Measurements from ENCODE around the gene CAB39L. TPM values are rescaled to one million over a fixed set of nuclear protein-coding genes. Genes with fewer than 3 reads are reported as not detected.

CAB39L gene
- total RNA-seq (ENCODE audit: unreplicated experiment): 7.7 TPM
- long read RNA-seq, partial matches to known transcripts: 0 of 3 reads
- long read RNA-seq, other reads (novel, unspliced or antisense): 0 of 3 reads

DNA sequence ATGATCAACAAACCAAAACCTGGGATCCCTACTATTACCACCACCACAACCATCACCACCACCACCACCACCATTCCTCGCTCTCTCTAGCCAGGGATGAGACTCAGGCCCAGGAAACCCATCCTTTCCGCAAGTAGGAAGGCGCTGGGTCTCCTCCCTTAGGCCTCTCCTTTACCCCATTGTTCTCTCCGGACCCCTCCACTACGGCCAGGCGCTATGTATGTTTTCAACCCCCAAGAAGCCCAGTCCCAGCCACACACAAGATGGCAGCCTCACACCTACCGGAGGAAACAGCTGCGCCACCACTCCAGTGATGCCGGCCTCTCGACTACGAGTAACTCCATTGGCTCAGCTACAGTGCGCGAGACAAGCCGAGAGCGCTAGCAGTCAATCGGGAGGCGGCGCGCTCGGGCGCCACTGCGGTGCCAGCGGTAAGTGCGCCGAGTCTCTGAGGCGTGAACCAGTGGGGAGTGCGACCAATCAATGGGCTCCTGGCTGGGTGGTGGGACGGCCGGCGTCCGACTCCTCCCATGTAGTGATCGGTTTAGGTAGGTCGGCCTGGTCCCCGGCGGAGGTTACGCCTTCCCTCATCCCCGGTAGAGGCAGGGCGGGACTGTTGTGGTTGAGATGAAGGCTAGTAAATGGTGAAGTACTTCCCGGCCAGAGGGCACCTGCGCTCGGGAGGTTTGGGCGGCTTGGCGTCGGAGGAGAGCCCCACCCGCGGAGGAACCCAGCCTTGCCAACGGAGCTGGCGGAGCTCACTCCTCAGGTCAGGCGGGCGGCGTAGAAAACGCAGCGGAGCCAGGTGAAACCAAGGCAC lies at the start of gene CAB39L, which contains the start of gene SETDB2:
CAB39L (minus strand) TSS at position 361 of the 820 bp plus-strand sequence. CDS start 61,154 bp downstream, outside the sequence.
SETDB2 (plus strand) TSS at position 571 of the 820 bp plus-strand sequence. CDS start 7,620 bp downstream, outside the sequence.
- peak within 1 kb of the TSS; percentile 100 for H3K27ac Mint-ChIP-seq (ENCODE audit: unreplicated experiment)
- H3K36me3 Mint-ChIP-seq (ENCODE audit: unreplicated experiment): no peaks in the 10 kb centered on the region
- TF ChIP-seq, protein P1, sequence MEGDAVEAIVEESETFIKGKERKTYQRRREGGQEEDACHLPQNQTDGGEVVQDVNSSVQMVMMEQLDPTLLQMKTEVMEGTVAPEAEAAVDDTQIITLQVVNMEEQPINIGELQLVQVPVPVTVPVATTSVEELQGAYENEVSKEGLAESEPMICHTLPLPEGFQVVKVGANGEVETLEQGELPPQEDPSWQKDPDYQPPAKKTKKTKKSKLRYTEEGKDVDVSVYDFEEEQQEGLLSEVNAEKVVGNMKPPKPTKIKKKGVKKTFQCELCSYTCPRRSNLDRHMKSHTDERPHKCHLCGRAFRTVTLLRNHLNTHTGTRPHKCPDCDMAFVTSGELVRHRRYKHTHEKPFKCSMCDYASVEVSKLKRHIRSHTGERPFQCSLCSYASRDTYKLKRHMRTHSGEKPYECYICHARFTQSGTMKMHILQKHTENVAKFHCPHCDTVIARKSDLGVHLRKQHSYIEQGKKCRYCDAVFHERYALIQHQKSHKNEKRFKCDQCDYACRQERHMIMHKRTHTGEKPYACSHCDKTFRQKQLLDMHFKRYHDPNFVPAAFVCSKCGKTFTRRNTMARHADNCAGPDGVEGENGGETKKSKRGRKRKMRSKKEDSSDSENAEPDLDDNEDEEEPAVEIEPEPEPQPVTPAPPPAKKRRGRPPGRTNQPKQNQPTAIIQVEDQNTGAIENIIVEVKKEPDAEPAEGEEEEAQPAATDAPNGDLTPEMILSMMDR (IDR thresholded peaks at IDR 0.05; ENCODE audit: partially characterized antibody, unreplicated experiment): no peak

DNA sequence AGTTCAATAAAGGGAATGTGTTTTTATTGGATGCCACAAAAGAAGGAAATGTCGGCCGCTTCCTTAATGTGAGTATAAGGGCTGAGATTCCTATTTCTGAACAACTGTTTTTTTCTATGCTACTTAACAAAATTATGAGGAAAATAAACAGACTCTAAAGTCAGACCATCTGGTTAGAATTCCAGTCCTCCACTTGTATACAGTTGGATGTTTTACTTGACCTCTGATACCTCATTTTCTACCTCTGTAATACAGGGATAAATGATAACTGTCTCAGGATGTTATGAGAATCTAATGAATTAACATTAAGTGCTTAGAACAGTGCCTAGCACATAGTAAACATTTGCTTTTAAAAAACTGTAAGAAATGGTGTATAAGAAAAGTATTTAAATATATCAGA lies 44.7 kb upstream of the CAB39L start:
- TF ChIP-seq, protein P1 (IDR thresholded peaks at IDR 0.05; ENCODE audit: partially characterized antibody, unreplicated experiment): no peak

More for the DNA sequence above, at the start of gene CAB39L, which contains the start of gene SETDB2:
- DNase-seq: peak; percentile 97
- peak within 1 kb of the TSS; percentile 99 for H3K4me3 Mint-ChIP-seq (ENCODE audit: unreplicated experiment)
- H3K27me3 Mint-ChIP-seq (ENCODE audit: unreplicated experiment): peaks cover 8% of the 10 kb centered on the region
- peaks cover 3% of the 10 kb centered on the region for H3K4me1 Mint-ChIP-seq (ENCODE audit: low read depth, unreplicated experiment)
- H3K9me3 Mint-ChIP-seq (ENCODE audit: unreplicated experiment): peaks cover 9% of the 10 kb centered on the region

DNA sequence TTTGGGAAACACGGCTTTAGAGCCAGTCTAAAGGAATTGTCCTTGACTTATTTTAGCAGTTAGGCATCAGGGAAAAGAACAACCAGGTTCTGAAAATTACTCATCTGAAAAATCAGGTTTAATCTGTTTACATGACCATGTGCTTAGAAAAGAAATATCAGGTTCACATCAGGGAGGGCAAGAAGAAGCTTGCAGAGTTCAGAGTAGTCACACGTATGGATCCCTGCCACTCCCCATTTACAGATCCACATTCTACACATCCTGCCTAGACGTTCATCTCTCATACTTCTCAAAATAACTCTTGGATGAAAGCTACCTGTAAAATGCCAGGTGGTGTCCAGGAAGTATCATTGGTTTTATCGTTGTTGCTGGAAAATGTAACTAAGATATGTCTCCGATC lies 37.9 kb upstream of the CAB39L start:
- TF ChIP-seq, protein P1 (IDR thresholded peaks at IDR 0.05; ENCODE audit: partially characterized antibody, unreplicated experiment): no peak
- Mint-ChIP-seq H3K4me1 (ENCODE audit: low read depth, unreplicated experiment) (no peaks in the 10 kb centered on the region), H3K27me3 (ENCODE audit: unreplicated experiment) (no peaks in the 10 kb centered on the region), H3K27ac (ENCODE audit: unreplicated experiment) (no peak overlapping the region), H3K36me3 (ENCODE audit: unreplicated experiment) (no peaks in the 10 kb centered on the region), H3K4me3 (ENCODE audit: unreplicated experiment) (no peak overlapping the region), H3K9me3 (ENCODE audit: unreplicated experiment) (no peaks in the 10 kb centered on the region)
- no peak for DNase-seq

More for the DNA sequence above, 44.7 kb upstream of the CAB39L start:
- no peak for DNase-seq
- H3K27ac Mint-ChIP-seq (ENCODE audit: unreplicated experiment): no peak overlapping the region
- no peaks in the 10 kb centered on the region for H3K27me3 Mint-ChIP-seq (ENCODE audit: unreplicated experiment)
- H3K4me1 Mint-ChIP-seq (ENCODE audit: low read depth, unreplicated experiment): no peaks in the 10 kb centered on the region
- H3K4me3 Mint-ChIP-seq (ENCODE audit: unreplicated experiment): no peak overlapping the region
- H3K36me3 Mint-ChIP-seq (ENCODE audit: unreplicated experiment): no peaks in the 10 kb centered on the region
- H3K9me3 Mint-ChIP-seq (ENCODE audit: unreplicated experiment): no peaks in the 10 kb centered on the region

DNA sequence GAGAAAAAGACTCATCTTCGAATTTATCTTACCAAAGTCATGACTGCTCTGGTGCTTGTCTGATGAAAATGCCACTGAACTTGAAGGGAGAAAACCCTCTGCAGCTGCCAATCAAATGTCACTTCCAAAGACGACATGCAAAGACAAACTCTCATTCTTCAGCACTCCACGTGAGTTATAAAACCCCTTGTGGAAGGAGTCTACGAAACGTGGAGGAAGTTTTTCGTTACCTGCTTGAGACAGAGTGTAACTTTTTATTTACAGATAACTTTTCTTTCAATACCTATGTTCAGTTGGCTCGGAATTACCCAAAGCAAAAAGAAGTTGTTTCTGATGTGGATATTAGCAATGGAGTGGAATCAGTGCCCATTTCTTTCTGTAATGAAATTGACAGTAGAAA lies 32.7 kb upstream of the CAB39L start:
- no peak overlapping the region for H3K4me3 Mint-ChIP-seq (ENCODE audit: unreplicated experiment)
- H3K27me3 Mint-ChIP-seq (ENCODE audit: unreplicated experiment): no peaks in the 10 kb centered on the region
- H3K4me1 Mint-ChIP-seq (ENCODE audit: low read depth, unreplicated experiment): no peaks in the 10 kb centered on the region
- DNase-seq: no peak
- no peaks in the 10 kb centered on the region for H3K9me3 Mint-ChIP-seq (ENCODE audit: unreplicated experiment)
- H3K36me3 Mint-ChIP-seq (ENCODE audit: unreplicated experiment): no peaks in the 10 kb centered on the region
- H3K27ac Mint-ChIP-seq (ENCODE audit: unreplicated experiment): no peak overlapping the region
- TF ChIP-seq, protein P1 (IDR thresholded peaks at IDR 0.05; ENCODE audit: partially characterized antibody, unreplicated experiment): no peak

DNA sequence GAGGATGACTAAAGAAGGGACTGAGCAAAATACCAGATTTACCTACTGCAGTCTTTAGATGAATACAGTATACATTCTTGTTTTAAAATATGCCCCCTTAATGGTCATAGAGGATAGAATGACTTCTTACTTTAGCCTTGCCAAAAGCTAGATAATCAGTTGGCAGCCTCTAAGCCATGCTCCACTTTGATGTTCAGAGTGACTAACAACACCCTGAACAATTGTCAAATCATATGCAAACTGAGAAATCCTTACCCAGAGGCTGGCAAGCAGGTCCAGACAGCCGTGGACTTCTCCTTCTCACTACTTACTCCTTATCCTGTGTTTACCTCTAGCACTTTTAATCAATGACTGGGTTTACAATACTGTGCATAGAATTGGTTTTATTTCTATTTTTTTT lies 28.3 kb upstream of the CAB39L start:
- TF ChIP-seq, protein P1 (IDR thresholded peaks at IDR 0.05; ENCODE audit: partially characterized antibody, unreplicated experiment): no peak
- H3K27ac Mint-ChIP-seq (ENCODE audit: unreplicated experiment): no peak overlapping the region
- H3K4me3 Mint-ChIP-seq (ENCODE audit: unreplicated experiment): no peak overlapping the region
- DNase-seq: no peak
- H3K4me1 Mint-ChIP-seq (ENCODE audit: low read depth, unreplicated experiment): no peaks in the 10 kb centered on the region
- H3K9me3 Mint-ChIP-seq (ENCODE audit: unreplicated experiment): no peaks in the 10 kb centered on the region
- no peaks in the 10 kb centered on the region for H3K27me3 Mint-ChIP-seq (ENCODE audit: unreplicated experiment)
- no peaks in the 10 kb centered on the region for H3K36me3 Mint-ChIP-seq (ENCODE audit: unreplicated experiment)

Measured in glutamatergic neuron (in vitro differentiated cells).